K562 (cell line): ENCODE measurements around the gene MACROD2. TPM values are rescaled to one million over a fixed set of nuclear protein-coding genes. Genes with fewer than 3 reads are reported as not detected.

Experiments used
- ATAC-seq: fragments of 200-7000 bp; cut with Tn5 transposase; 3 replicates; pipeline ENCODE4 v1.9.1; 2020; ENCODE audit warnings: moderate library complexity
- BruUV-seq: library from RNA; stranded (reverse); fragments of 400-500 nt; replicated peaks from 2 replicates; lab custom pipeline; 2021; lab: Mats Ljungman, UMichigan
- CTCF ChIA-PET: fragments of 300-600 bp; formaldehyde crosslinking; extraction: SDS; loops from one replicate; lab custom pipeline; 2021; ENCODE audit warnings: low intra/inter-chr PET ratio; lab: Yijun Ruan, JAX
- POLR2A ChIA-PET: fragments of 300-600, 350-650 bp; sonication (Branson Sonifier 250); formaldehyde crosslinking; extraction: SDS; loops from one replicate; lab custom pipeline; 2021; ENCODE audit warnings: antibody characterized with exemption, inconsistent platforms; lab: Yijun Ruan, JAX
- DNase-seq, 4 experiments: peaks; one replicate each; pipeline versions ENCODE4 v3.0.0 to v3.0.0-alpha.2; 2011 to 2018; ENCODE audit warnings: low spot score in 3 of 4, mixed read lengths in 3 of 4; ENCODE audit errors: extremely low read depth in 1 of 4
- FAIRE-seq: peaks from 2 replicates; lab custom pipeline; 2011; peaks lifted over from hg19 to GRCh38; lab: Jason Lieb, UNC
- H2AFZ ChIP-seq: 2 replicates; pipeline ENCODE4 v1.6.0; 2011; ENCODE audit warnings: low read depth, low read length, control low read depth, inconsistent platforms
- H3K27ac ChIP-seq: fragments of 200-600 bp; 3 replicates; pipeline ENCODE4 v1.8.0; 2011; ENCODE audit warnings: low read depth, mild to moderate bottlenecking, control low read depth, inconsistent platforms, low read length, moderate library complexity, mixed read lengths; ENCODE audit errors: extremely low read depth
- H3K27me3 ChIP-seq, 2 experiments: fragments of 300-600 bp in 1 of 2; 2 replicates in 1 of 2; 3 replicates in 1 of 2; pipeline versions ENCODE4 v1.6.0 to v1.8.0; 2011; ENCODE audit warnings: inconsistent platforms in 2 of 2, low read length in 2 of 2, mild to moderate bottlenecking in 1 of 2, mixed read lengths in 1 of 2, moderate library complexity in 1 of 2; ENCODE audit not compliant: control insufficient read depth in 2 of 2, insufficient read depth in 2 of 2
- H3K36me3 ChIP-seq: fragments of 300-600 bp; 3 replicates; pipeline ENCODE4 v1.8.0; 2011; ENCODE audit warnings: mild to moderate bottlenecking, low read length, inconsistent platforms; ENCODE audit not compliant: control insufficient read depth, insufficient read depth
- H3K4me1 ChIP-seq, 2 experiments: fragments of 200-600 bp in 1 of 2; replicated peaks in 1 of 2; 2 replicates in 1 of 2; 3 replicates in 1 of 2; pipeline versions ENCODE4 v1.5.1 to v1.8.0; 2011; ENCODE audit warnings: inconsistent platforms in 2 of 2, low read length in 2 of 2, mild to moderate bottlenecking in 1 of 2, mixed read lengths in 1 of 2, moderate library complexity in 1 of 2; ENCODE audit not compliant: control insufficient read depth in 2 of 2, insufficient read depth in 2 of 2
- H3K4me2 ChIP-seq: 2 replicates; pipeline ENCODE4 v1.6.1; 2011; ENCODE audit warnings: low read length, control low read depth, inconsistent platforms, mixed read lengths; ENCODE audit not compliant: insufficient read depth
- H3K4me3 ChIP-seq: fragments of 200-600 bp; sonication (generic), shearing (Covaris generic); 2 replicates; pipeline ENCODE4 v1.5.1; 2016; ENCODE audit warnings: control low read depth, inconsistent platforms
- H3K79me2 ChIP-seq: fragments of 200-600 bp; 3 replicates; pipeline ENCODE4 v1.8.0; 2011; ENCODE audit warnings: low read length, inconsistent platforms; ENCODE audit not compliant: control insufficient read depth, insufficient read depth
- H3K9ac ChIP-seq, 2 experiments: 2 replicates each; pipeline versions ENCODE4 v1.6.0 to v1.6.1; 2011; ENCODE audit warnings: low read depth in 2 of 2, low read length in 2 of 2, control low read depth in 1 of 2, inconsistent platforms in 1 of 2, mild to moderate bottlenecking in 1 of 2, mixed read lengths in 1 of 2; ENCODE audit not compliant: insufficient read depth in 1 of 2
- H3K9me1 ChIP-seq: one replicate; pipeline ENCODE4 v1.6.0; 2011; ENCODE audit warnings: inconsistent platforms, mild to moderate bottlenecking, low read length, moderate library complexity; ENCODE audit not compliant: control insufficient read depth, insufficient read depth
- H3K9me3 ChIP-seq: replicated peaks from 2 replicates; pipeline ENCODE4 v1.5.1; 2011; ENCODE audit warnings: low read depth, low read length, inconsistent platforms; ENCODE audit not compliant: control insufficient read depth, insufficient read depth
- H4K20me1 ChIP-seq: replicated peaks from 2 replicates; pipeline ENCODE4 v1.6.1; 2011; ENCODE audit warnings: low read length, inconsistent platforms, mixed read lengths; ENCODE audit not compliant: control insufficient read depth, insufficient read depth
- ELK1 ChIP-seq: sonication (generic); formaldehyde crosslinking; IDR thresholded peaks from 2 replicates; pipeline ENCODE4 v1.8.1; 2022; ENCODE audit warnings: missing genetic modification reagents
- HSF4 ChIP-seq: fragments of 250-450 bp; sonication (Bioruptor Pico); IDR thresholded peaks from 2 replicates; pipeline ENCODE4 v2.1.2; 2022; ENCODE audit warnings: mild to moderate bottlenecking, moderate library complexity, borderline replicate concordance
- KAT2B ChIP-seq: IDR thresholded peaks from one replicate; pipeline ENCODE4 v1.6.1; 2012; ENCODE audit warnings: low read depth, mild to moderate bottlenecking, control low read depth, inconsistent platforms, low read length, moderate library complexity
- MED1 ChIP-seq: sonication (generic); formaldehyde crosslinking; IDR thresholded peaks from 2 replicates; pipeline ENCODE4 v1.8.1; 2023; ENCODE audit warnings: missing genetic modification reagents, borderline replicate concordance
- MTA2 ChIP-seq: fragments of 450-650 bp; IDR thresholded peaks from 2 replicates; pipeline ENCODE4 v1.6.1; 2016; ENCODE audit warnings: low read depth
- RBM25 ChIP-seq: fragments of 200-400 bp; formaldehyde crosslinking; IDR thresholded peaks from 2 replicates; pipeline ENCODE4 v1.6.1; 2018; ENCODE audit warnings: low read length, low read depth, moderate library complexity; ENCODE audit not compliant: severe bottlenecking
- SFPQ ChIP-seq: fragments of 200-400 bp; formaldehyde crosslinking; IDR thresholded peaks from 2 replicates; pipeline ENCODE4 v1.6.1; 2017; ENCODE audit warnings: mild to moderate bottlenecking, low read depth, low read length, moderate library complexity
- SRSF9 ChIP-seq: fragments of 200-400 bp; formaldehyde crosslinking; IDR thresholded peaks from 2 replicates; pipeline ENCODE4 v1.6.1; 2017; ENCODE audit warnings: low read depth, low read length, borderline replicate concordance
- ZBTB43 ChIP-seq: sonication (generic); formaldehyde crosslinking; IDR thresholded peaks from 2 replicates; pipeline ENCODE4 v1.8.0; 2023; ENCODE audit warnings: mild to moderate bottlenecking, missing genetic modification reagents
- ZFP30 ChIP-seq: fragments of 250-450 bp; sonication (Bioruptor Pico); IDR thresholded peaks from 2 replicates; pipeline ENCODE4 v1.8.0; 2022; ENCODE audit warnings: moderate library complexity, mild to moderate bottlenecking, inconsistent platforms, borderline replicate concordance
- ZNF174 ChIP-seq: fragments of 250-450 bp; sonication (Bioruptor Pico); IDR thresholded peaks from 2 replicates; pipeline ENCODE4 v1.4.0; 2020; ENCODE audit warnings: mild to moderate bottlenecking
- WGBS: fragments of 100-300 bp; shearing (Covaris generic); methylation state at CpG from one replicate; pipeline ENCODE4 v1.1.6; 2016; ENCODE audit warnings: low coverage, mixed read lengths; ENCODE audit not compliant: insufficient coverage; ENCODE audit errors: missing lambda C conversion rate; 5-methylcytosine and 5-hydroxymethylcytosine counted together
- in situ Hi-C: fragments of 300-500 bp; cut with MboI; formaldehyde crosslinking; loops from 4 replicates; pipeline ENCODE4 v1.15.0; 2018; ENCODE audit warnings: inconsistent platforms, mixed read lengths
- intact Hi-C: fragments of 100-400 bp; cut with micrococcal nuclease; formaldehyde crosslinking; loops from 2 replicates; pipeline ENCODE4 v1.14.2; 2022
- polyA plus RNA-seq, 8 experiments: library from polyadenylated mRNA; depleted of rRNA in 4 of 8; stranded (reverse) in 5 of 8; unstranded in 3 of 8; fragments of >200 nt; fragmentation: Nextera tagmentation in 2 of 8; fragmentation: Illumina TruSeq in 1 of 8; extraction: Ambion mirVana in 2 of 8; extraction: Trizol in 1 of 8; gene quantifications; 2 replicates each; pipeline versions ENCODE4 v1.2.1 to v1.2.3, GENCODE V29; 2011 to 2014; ENCODE audit warnings: inconsistent platforms in 1 of 8, missing spikeins in 1 of 8
- total RNA-seq, 7 experiments: library from RNA; depleted of rRNA in 6 of 7; stranded (reverse); fragments of >200 nt in 6 of 7; fragmentation: Illumina TruSeq in 2 of 7; extraction: Trizol in 2 of 7; gene quantifications; 2 replicates each; pipeline versions ENCODE4 v1.2.1 to v1.2.3, GENCODE V29; 2011 to 2021; ENCODE audit warnings: low replicate concordance in 1 of 7
- TF ChIP-seq, protein P1 (sequence below): sonication (generic); formaldehyde crosslinking; IDR thresholded peaks from 2 replicates; pipeline ENCODE4 v1.8.1; 2022; ENCODE audit warnings: missing genetic modification reagents
- TF ChIP-seq, protein P2 (sequence below): sonication (generic); formaldehyde crosslinking; IDR thresholded peaks from 2 replicates; pipeline ENCODE4 v1.8.1; 2023; ENCODE audit warnings: mild to moderate bottlenecking, missing genetic modification reagents

Gene MACROD2
- total and polyA plus RNA-seq, 9 of the 15 experiments (the other 6 are each of a cell fraction or from before 2014, with no cell fraction given): not detected

- Histone ChIP-seq H3K27ac (no peak overlapping the region), H3K4me3 (no peak overlapping the region), H3K4me1 (no peaks in the 10 kb centered on the region), H3K79me2 (no peaks in the 10 kb centered on the region), H3K9me3 (no peaks in the 10 kb centered on the region), H3K4me2 (no peak overlapping the region), H2AFZ (no peak overlapping the region), H3K36me3 (no peaks in the 10 kb centered on the region), H4K20me1 (no peaks in the 10 kb centered on the region), H3K27me3 (no peaks in the 10 kb centered on the region), H3K9me1 (no peaks in the 10 kb centered on the region), H3K9ac (no peak overlapping the region)
- ATAC-seq (no peak), FAIRE-seq (no peak), DNase-seq (no peak)
- intact Hi-C loops (no loop called here), in situ Hi-C loops (no loop called here)
- POLR2A ChIA-PET: no interaction called here
- WGBS: 0% methylated on average over 3 of the region's 3 CpGs
- CTCF ChIA-PET: no interaction called here
- BruUV-seq: no TSS peak
- TF ChIP-seq SFPQ (no peak), ZFP30 (CRISPR knock-in tag) (no peak), ZBTB43 (CRISPR knock-in tag) (no peak), MED1 (CRISPR knock-in tag) (no peak), HSF4 (CRISPR knock-in tag) (no peak), RBM25 (no peak), ZNF174 (no peak), SRSF9 (no peak), KAT2B (no peak), ELK1 (no peak), MTA2 (no peak)
- TF ChIP-seq, protein P1, sequence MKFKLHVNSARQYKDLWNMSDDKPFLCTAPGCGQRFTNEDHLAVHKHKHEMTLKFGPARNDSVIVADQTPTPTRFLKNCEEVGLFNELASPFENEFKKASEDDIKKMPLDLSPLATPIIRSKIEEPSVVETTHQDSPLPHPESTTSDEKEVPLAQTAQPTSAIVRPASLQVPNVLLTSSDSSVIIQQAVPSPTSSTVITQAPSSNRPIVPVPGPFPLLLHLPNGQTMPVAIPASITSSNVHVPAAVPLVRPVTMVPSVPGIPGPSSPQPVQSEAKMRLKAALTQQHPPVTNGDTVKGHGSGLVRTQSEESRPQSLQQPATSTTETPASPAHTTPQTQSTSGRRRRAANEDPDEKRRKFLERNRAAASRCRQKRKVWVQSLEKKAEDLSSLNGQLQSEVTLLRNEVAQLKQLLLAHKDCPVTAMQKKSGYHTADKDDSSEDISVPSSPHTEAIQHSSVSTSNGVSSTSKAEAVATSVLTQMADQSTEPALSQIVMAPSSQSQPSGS: no peak
- TF ChIP-seq, protein P2, sequence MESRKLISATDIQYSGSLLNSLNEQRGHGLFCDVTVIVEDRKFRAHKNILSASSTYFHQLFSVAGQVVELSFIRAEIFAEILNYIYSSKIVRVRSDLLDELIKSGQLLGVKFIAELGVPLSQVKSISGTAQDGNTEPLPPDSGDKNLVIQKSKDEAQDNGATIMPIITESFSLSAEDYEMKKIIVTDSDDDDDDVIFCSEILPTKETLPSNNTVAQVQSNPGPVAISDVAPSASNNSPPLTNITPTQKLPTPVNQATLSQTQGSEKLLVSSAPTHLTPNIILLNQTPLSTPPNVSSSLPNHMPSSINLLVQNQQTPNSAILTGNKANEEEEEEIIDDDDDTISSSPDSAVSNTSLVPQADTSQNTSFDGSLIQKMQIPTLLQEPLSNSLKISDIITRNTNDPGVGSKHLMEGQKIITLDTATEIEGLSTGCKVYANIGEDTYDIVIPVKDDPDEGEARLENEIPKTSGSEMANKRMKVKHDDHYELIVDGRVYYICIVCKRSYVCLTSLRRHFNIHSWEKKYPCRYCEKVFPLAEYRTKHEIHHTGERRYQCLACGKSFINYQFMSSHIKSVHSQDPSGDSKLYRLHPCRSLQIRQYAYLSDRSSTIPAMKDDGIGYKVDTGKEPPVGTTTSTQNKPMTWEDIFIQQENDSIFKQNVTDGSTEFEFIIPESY: no peak
These were observed 481.8 kb downstream of the MACROD2 start for GRCh38 chr20:14477125-14477524.
